Fibroblast of skin of scalp (primary cell): ENCODE data around the gene EDN3. TPM values are rescaled to one million over a fixed set of nuclear protein-coding genes. Genes with fewer than 3 reads are reported as not detected.

Source experiments
- DNase-seq: peaks from one replicate; pipeline ENCODE4 v3.0.0-alpha.2; 2013
- polyA plus RNA-seq, 2 experiments: library from polyadenylated mRNA; unstranded; fragments of 120-200 nt; gene quantifications; one replicate each; pipeline ENCODE4 v1.2.1, GENCODE V29; 2013; ENCODE audit not compliant: insufficient read length in 2 of 2

Gene EDN3
- 0.22 TPM for polyA plus RNA-seq (2013, experiment 1 of 2; ENCODE audit: insufficient read length)
- 1.1 TPM for polyA plus RNA-seq (2013, experiment 2 of 2; ENCODE audit: insufficient read length)

GRCh38 chr20:59300333-59301081, at the start of gene EDN3:
Gene EDN3 (plus strand): TSS chr20:59300611. CDS start chr20:59300813, 202 bp downstream.
- no peak for DNase-seq

GRCh38 chr20:59253325-59253724, 47.1 kb upstream of the EDN3 start:
- no peak for DNase-seq

- no peak for DNase-seq
Measured at GRCh38 chr20:59253779-59254319, 46.6 kb upstream of the EDN3 start.

- no peak for DNase-seq
Measured at GRCh38 chr20:59255256-59255655, 45.2 kb upstream of the EDN3 start.

- DNase-seq = no peak
Measured at GRCh38 chr20:59258221-59258621, 42.2 kb upstream of the EDN3 start.

- no peak for DNase-seq
Measured at GRCh38 chr20:59259946-59260345, 40.5 kb upstream of the EDN3 start.

- no peak for DNase-seq
Measured at GRCh38 chr20:59265298-59265697, 35.1 kb upstream of the EDN3 start.

GRCh38 chr20:59268870-59269269, 31.5 kb upstream of the EDN3 start:
- DNase-seq = no peak

- no peak for DNase-seq
Measured at GRCh38 chr20:59269411-59270025, 30.9 kb upstream of the EDN3 start.

- DNase-seq = no peak
Measured at GRCh38 chr20:59270380-59270779, 30.0 kb upstream of the EDN3 start.

GRCh38 chr20:59273739-59274357, 26.6 kb upstream of the EDN3 start:
- no peak for DNase-seq

- DNase-seq = no peak
Measured at GRCh38 chr20:59276938-59277337, 23.5 kb upstream of the EDN3 start.

GRCh38 chr20:59284470-59284869, 15.9 kb upstream of the EDN3 start:
- no peak for DNase-seq

- DNase-seq = no peak
Measured at GRCh38 chr20:59289994-59290393, 10.4 kb upstream of the EDN3 start.

GRCh38 chr20:59291740-59292383, 8.5 kb upstream of the EDN3 start:
- no peak for DNase-seq

GRCh38 chr20:59295531-59295930, 4.9 kb upstream of the EDN3 start:
- no peak for DNase-seq

GRCh38 chr20:59297686-59298085, 2.7 kb upstream of the EDN3 start:
- no peak for DNase-seq

GRCh38 chr20:59299945-59300332, 472 bp upstream of the EDN3 start:
- no peak for DNase-seq

GRCh38 chr20:59301343-59302007, 1.1 kb downstream of the EDN3 start:
- no peak for DNase-seq

- DNase-seq = no peak
Measured at GRCh38 chr20:59305908-59306655, 5.7 kb downstream of the EDN3 start.

- no peak for DNase-seq
Measured at GRCh38 chr20:59307270-59307669, 6.9 kb downstream of the EDN3 start.
